H1 (cell line): Measurements from ENCODE around the gene FAM227B. TPM values are rescaled to one million over a fixed set of nuclear protein-coding genes. Genes with fewer than 3 reads are reported as not detected.

Experiments used
- BCL11A ChIP-seq, 2 experiments: IDR thresholded peaks; one replicate each; pipeline ENCODE4 v1.6.1; 2011; ENCODE audit warnings: low read depth in 2 of 2, low read length in 2 of 2, mild to moderate bottlenecking in 2 of 2
- CBX5 ChIP-seq: fragments of 300-800, 300-1000 bp; sonication (generic); IDR thresholded peaks from 2 replicates; pipeline ENCODE4 v1.7.1; 2016; ENCODE audit warnings: antibody characterized with exemption, low read length, low read depth
- CHD7 ChIP-seq: fragments of 300-600 bp; sonication (generic); IDR thresholded peaks from 2 replicates; pipeline ENCODE4 v1.7.1; 2012; ENCODE audit warnings: low read length, moderate library complexity, mild to moderate bottlenecking, inconsistent platforms; ENCODE audit not compliant: insufficient replicate concordance
- KDM4A ChIP-seq: IDR thresholded peaks from one replicate; pipeline ENCODE4 v1.7.1; 2012; ENCODE audit warnings: low read depth, mild to moderate bottlenecking, moderate library complexity, low read length, inconsistent platforms; ENCODE audit not compliant: severe bottlenecking
- POLR2A ChIP-seq, 2 experiments: IDR thresholded peaks; 1 replicate in 1 of 2; 2 replicates in 1 of 2; pipeline ENCODE4 v1.6.1; 2011; ENCODE audit warnings: low read depth in 2 of 2, low read length in 2 of 2, mild to moderate bottlenecking in 2 of 2; ENCODE audit errors: control extremely low read depth in 1 of 2
- SAP30 ChIP-seq: fragments of 300-600 bp; sonication (generic); IDR thresholded peaks from 2 replicates; pipeline ENCODE4 v1.7.1; 2012; ENCODE audit warnings: low read length, moderate library complexity, mild to moderate bottlenecking, inconsistent platforms; ENCODE audit not compliant: insufficient read depth, insufficient replicate concordance
- SIN3A ChIP-seq, 2 experiments: IDR thresholded peaks in 1 of 2; conservative IDR thresholded peaks in 1 of 2; 2 replicates each; pipeline ENCODE4 v1.6.1; 2011 to 2012; ENCODE audit warnings: low read length in 2 of 2, improper control_type of control experiment in 1 of 2, low read depth in 1 of 2, mild to moderate bottlenecking in 1 of 2
- TEAD4 ChIP-seq: IDR thresholded peaks from 2 replicates; pipeline ENCODE4 v1.6.1; 2012; ENCODE audit warnings: low read depth, low read length, inconsistent platforms, mixed read lengths
- polyA plus RNA-seq, 7 experiments: library from polyadenylated mRNA; depleted of rRNA in 3 of 7; stranded (reverse) in 5 of 7; unstranded in 2 of 7; fragments of >200 nt in 5 of 7; fragments of 200-250 nt in 2 of 7; gene quantifications; 1 replicate in 5 of 7; 2 replicates in 1 of 7; 4 replicates in 1 of 7; pipeline versions ENCODE4 v1.2.1 to v1.2.3, GENCODE V29; 2011 to 2013; ENCODE audit warnings: missing spikeins in 2 of 7, mixed read lengths in 2 of 7
- total RNA-seq: library from RNA; stranded (reverse); fragmentation: NEBNext Ultra II Directional; extraction: Animal tissue kit (Norgen Biotek cat#: 25700); gene quantifications from 2 replicates; pipeline ENCODE4 v1.2.1, GENCODE V29; 2021
- TF ChIP-seq, protein P1 (sequence below): IDR thresholded peaks from 2 replicates; pipeline ENCODE4 v1.6.1; 2012; ENCODE audit warnings: inconsistent platforms
- TF ChIP-seq, protein P2 (sequence below): IDR thresholded peaks from 2 replicates; pipeline ENCODE4 v1.6.1; 2011; ENCODE audit warnings: low read length, improper control_type of control experiment

The FAM227B gene
- total and polyA plus RNA-seq, 2 of the 8 experiments (the other 6 are each of a cell fraction or from before 2014, with no cell fraction given) = 4.0 to 6.5 TPM

GRCh38 chr15:49528289-49528688, 92.3 kb downstream of the FAM227B start (continued):
- TF ChIP-seq CHD7 (no peak), TEAD4 (no peak), POLR2A (IDR thresholded peaks at IDR 0.05; ENCODE audit: control extremely low read depth in 1 of 2, low read depth in 2 of 2, low read length in 2 of 2) (no peak), CBX5 (no peak), SIN3A (conservative IDR thresholded peaks at IDR 0.05 in 1 of 2, IDR thresholded peaks at IDR 0.05 in 1 of 2; ENCODE audit: low read depth in 1 of 2, low read length in 2 of 2) (no peak), SAP30 (no peak), KDM4A (no peak), BCL11A (IDR thresholded peaks at IDR 0.05; ENCODE audit: low read depth in 2 of 2, low read length in 2 of 2) (no peak)
- TF ChIP-seq, protein P1, sequence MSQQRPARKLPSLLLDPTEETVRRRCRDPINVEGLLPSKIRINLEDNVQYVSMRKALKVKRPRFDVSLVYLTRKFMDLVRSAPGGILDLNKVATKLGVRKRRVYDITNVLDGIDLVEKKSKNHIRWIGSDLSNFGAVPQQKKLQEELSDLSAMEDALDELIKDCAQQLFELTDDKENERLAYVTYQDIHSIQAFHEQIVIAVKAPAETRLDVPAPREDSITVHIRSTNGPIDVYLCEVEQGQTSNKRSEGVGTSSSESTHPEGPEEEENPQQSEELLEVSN = no peak
- TF ChIP-seq, protein P2, sequence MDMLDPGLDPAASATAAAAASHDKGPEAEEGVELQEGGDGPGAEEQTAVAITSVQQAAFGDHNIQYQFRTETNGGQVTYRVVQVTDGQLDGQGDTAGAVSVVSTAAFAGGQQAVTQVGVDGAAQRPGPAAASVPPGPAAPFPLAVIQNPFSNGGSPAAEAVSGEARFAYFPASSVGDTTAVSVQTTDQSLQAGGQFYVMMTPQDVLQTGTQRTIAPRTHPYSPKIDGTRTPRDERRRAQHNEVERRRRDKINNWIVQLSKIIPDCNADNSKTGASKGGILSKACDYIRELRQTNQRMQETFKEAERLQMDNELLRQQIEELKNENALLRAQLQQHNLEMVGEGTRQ = no peak
